IMR-90 (cell line): ENCODE measurements around the gene DMD. TPM values are rescaled to one million over a fixed set of nuclear protein-coding genes. Genes with fewer than 3 reads are reported as not detected.

Source experiments
- ATAC-seq: fragments of 200-7000 bp; cut with Tn5 transposase; 2 replicates; pipeline ENCODE4 v1.9.1; 2020; ENCODE audit warnings: low read depth, mild to moderate bottlenecking, moderate library complexity
- BruUV-seq: library from RNA; stranded (reverse); fragments of 400-500 nt; replicated peaks from 2 replicates; lab custom pipeline; 2021; lab: Mats Ljungman, UMichigan
- CTCF ChIA-PET: fragments of 300-600 bp; formaldehyde crosslinking; extraction: SDS; loops from one replicate; lab custom pipeline; 2021; ENCODE audit warnings: antibody characterized with exemption; lab: Yijun Ruan, JAX
- POLR2A ChIA-PET: fragments of 300-600 bp; sonication (Branson Sonifier 250); formaldehyde crosslinking; loops from one replicate; lab custom pipeline; 2022; ENCODE audit warnings: antibody characterized with exemption; ENCODE audit not compliant: unreplicated experiment; lab: Charles Lee
- DNase-seq: peaks from one replicate; pipeline ENCODE4 v3.0.0; 2013
- H2AFZ ChIP-seq: replicated peaks from 2 replicates; pipeline ENCODE3; 2013; ENCODE audit warnings: low read length, mild to moderate bottlenecking; ENCODE audit not compliant: poor library complexity
- H2AK5ac ChIP-seq: 2 replicates; pipeline ENCODE4 v1.6.1; 2013; ENCODE audit warnings: low read depth, low read length, inconsistent platforms
- H2AK9ac ChIP-seq: replicated peaks from 2 replicates; pipeline ENCODE3; 2013; ENCODE audit warnings: mild to moderate bottlenecking, low read depth, low read length, moderate library complexity; ENCODE audit not compliant: poor library complexity
- H2BK120ac ChIP-seq: 2 replicates; pipeline ENCODE4 v1.6.1; 2013; ENCODE audit warnings: low read depth, low read length, inconsistent platforms
- H2BK15ac ChIP-seq: 3 replicates; pipeline ENCODE4 v1.6.1; 2013; ENCODE audit warnings: low read depth, low read length, inconsistent platforms
- H2BK20ac ChIP-seq: 2 replicates; pipeline ENCODE4 v1.6.1; 2013; ENCODE audit warnings: low read depth, mild to moderate bottlenecking, inconsistent platforms, low read length, moderate library complexity
- H2BK5ac ChIP-seq: 2 replicates; pipeline ENCODE4 v1.6.1; 2013; ENCODE audit warnings: mild to moderate bottlenecking, low read depth, low read length, inconsistent platforms; ENCODE audit not compliant: poor library complexity, severe bottlenecking
- H3K14ac ChIP-seq: replicated peaks from 2 replicates; pipeline ENCODE4 v1.6.1; 2013; ENCODE audit warnings: low read depth, low read length, inconsistent platforms
- H3K18ac ChIP-seq: 2 replicates; pipeline ENCODE4 v1.6.1; 2013; ENCODE audit warnings: low read depth, low read length, control low read depth
- H3K23ac ChIP-seq: 2 replicates; pipeline ENCODE4 v1.6.1; 2013; ENCODE audit warnings: low read depth, low read length, inconsistent platforms
- H3K27ac ChIP-seq: 2 replicates; pipeline ENCODE4 v1.5.1; 2013; ENCODE audit warnings: mild to moderate bottlenecking, control low read depth, low read length; ENCODE audit not compliant: insufficient read depth
- H3K27me3 ChIP-seq: 2 replicates; pipeline ENCODE4 v1.6.1; 2013; ENCODE audit warnings: low read length; ENCODE audit not compliant: control insufficient read depth, insufficient read depth
- H3K36me3 ChIP-seq: 2 replicates; pipeline ENCODE4 v1.6.1; 2013; ENCODE audit warnings: low read length, mixed read lengths; ENCODE audit not compliant: control insufficient read depth, insufficient read depth
- H3K4ac ChIP-seq: 2 replicates; pipeline ENCODE4 v1.6.1; 2013; ENCODE audit warnings: low read depth, low read length, inconsistent platforms
- H3K4me1 ChIP-seq: 2 replicates; pipeline ENCODE4 v1.6.1; 2013; ENCODE audit warnings: low read length, mixed read lengths; ENCODE audit not compliant: control insufficient read depth, insufficient read depth
- H3K4me2 ChIP-seq: 2 replicates; pipeline ENCODE4 v1.6.1; 2013; ENCODE audit warnings: low read depth, mild to moderate bottlenecking, control low read depth, low read length, moderate library complexity
- H3K4me3 ChIP-seq: 2 replicates; pipeline ENCODE4 v1.5.1; 2013; ENCODE audit warnings: low read depth, mild to moderate bottlenecking, control low read depth, low read length, moderate library complexity; ENCODE audit not compliant: insufficient read depth
- H3K56ac ChIP-seq: 2 replicates; pipeline ENCODE4 v1.6.1; 2013; ENCODE audit warnings: low read length, inconsistent platforms; ENCODE audit not compliant: insufficient read depth; ENCODE audit errors: extremely low read depth
- H3K79me1 ChIP-seq, 2 experiments: 2 replicates each; pipeline ENCODE4 v1.6.1; 2013; ENCODE audit warnings: low read length in 2 of 2, inconsistent platforms in 1 of 2, low read depth in 1 of 2
- H3K9ac ChIP-seq: 2 replicates; pipeline ENCODE4 v1.6.1; 2013; ENCODE audit warnings: low read depth, low read length, control low read depth
- H3K9me1 ChIP-seq: 2 replicates; pipeline ENCODE4 v1.6.1; 2013; ENCODE audit warnings: low read length, inconsistent platforms; ENCODE audit not compliant: insufficient read depth
- H3K9me3 ChIP-seq: 2 replicates; pipeline ENCODE4 v1.6.1; 2013; ENCODE audit warnings: low read length; ENCODE audit not compliant: control insufficient read depth, insufficient read depth
- H4K20me1 ChIP-seq: 2 replicates; pipeline ENCODE4 v1.6.1; 2013; ENCODE audit warnings: low read length, inconsistent platforms; ENCODE audit not compliant: insufficient read depth
- H4K5ac ChIP-seq: 2 replicates; pipeline ENCODE4 v1.6.1; 2013; ENCODE audit warnings: mild to moderate bottlenecking, low read depth, low read length, control low read depth
- H4K8ac ChIP-seq, 2 experiments: 2 replicates each; pipeline ENCODE4 v1.6.1; 2013; ENCODE audit warnings: low read depth in 2 of 2, low read length in 2 of 2, control low read depth in 1 of 2, inconsistent platforms in 1 of 2
- H4K91ac ChIP-seq: 2 replicates; pipeline ENCODE4 v1.6.1; 2013; ENCODE audit warnings: low read depth, low read length, inconsistent platforms; ENCODE audit not compliant: insufficient read depth
- FOS ChIP-seq: fragments of 150-350 bp; IDR thresholded peaks from 2 replicates; pipeline ENCODE4 v1.6.1; 2016; ENCODE audit warnings: low read depth, low read length
- RFX5 ChIP-seq: IDR thresholded peaks from 2 replicates; pipeline ENCODE4 v1.8.0; 2012; ENCODE audit warnings: low read depth, mild to moderate bottlenecking, low read length, moderate library complexity
- SMC3 ChIP-seq: fragments of 150-350 bp; IDR thresholded peaks from 2 replicates; pipeline ENCODE4 v1.6.1; 2016; ENCODE audit warnings: low read depth, mild to moderate bottlenecking, antibody characterized with exemption, low read length, moderate library complexity
- USF2 ChIP-seq: fragments of 150-350 bp; IDR thresholded peaks from 2 replicates; pipeline ENCODE4 v1.6.1; 2017; ENCODE audit warnings: mild to moderate bottlenecking, antibody characterized with exemption, low read length, low read depth
- WGBS, 2 experiments: methylation state at CpG; one replicate each; pipeline versions ENCODE4 v1.1.5 to v1.1.7; 2013; ENCODE audit warnings: missing lambda C conversion rate in 2 of 2; ENCODE audit not compliant: insufficient read length in 1 of 2; ENCODE audit errors: extremely low coverage in 2 of 2; 5-methylcytosine and 5-hydroxymethylcytosine counted together
- dilution Hi-C: fragments of 300-500 bp; cut with HindIII; formaldehyde crosslinking; loops from one replicate; pipeline ENCODE4 v1.14.3; 2018; ENCODE audit warnings: low sequenced_read_pairs; ENCODE audit not compliant: unreplicated experiment
- in situ Hi-C: fragments of 300-500 bp; cut with MboI; formaldehyde crosslinking; loops from 3 replicates; pipeline ENCODE4 v1.14.3; 2019; ENCODE audit warnings: low sequenced_read_pairs, inconsistent platforms, mixed read lengths
- intact Hi-C: fragments of 100-400 bp; cut with micrococcal nuclease; formaldehyde crosslinking; loops from 2 replicates; pipeline ENCODE4 v1.10.0; 2022
- polyA plus RNA-seq, 3 experiments: library from polyadenylated mRNA; depleted of rRNA; stranded (reverse); fragments of >200 nt; gene quantifications; 2 replicates each; pipeline ENCODE4 v1.2.3, GENCODE V29; 2012; ENCODE audit warnings: low replicate concordance in 1 of 3
- total RNA-seq: library from RNA; depleted of rRNA; stranded (reverse); fragments of >200 nt; gene quantifications from 2 replicates; pipeline ENCODE4 v1.2.3, GENCODE V29; 2012

The DMD gene
- total and polyA plus RNA-seq, 2 of the 4 experiments (the other 2 are of a cell fraction), result 6.6 to 11.8 TPM

GRCh38 chrX:31663172-31663571 lies 1548.2 kb downstream of the DMD start:
- TF ChIP-seq FOS (no peak), USF2 (no peak), RFX5 (no peak), SMC3 (no peak)
- intact Hi-C loops (no loop called here), in situ Hi-C loops (no loop called here), dilution Hi-C loops (no loop called here)
- Histone ChIP-seq H3K27ac (no peak overlapping the region), H4K8ac (no peak overlapping the region), H4K5ac (no peak overlapping the region), H3K79me1 (no peaks in the 10 kb centered on the region), H3K14ac (no peak overlapping the region), H3K4me3 (no peak overlapping the region), H3K9me1 (no peaks in the 10 kb centered on the region), H2BK120ac (no peak overlapping the region), H4K91ac (no peak overlapping the region), H2AFZ (no peak overlapping the region), H3K4me2 (no peak overlapping the region), H3K4ac (no peak overlapping the region), H3K23ac (no peak overlapping the region), H3K27me3 (no peaks in the 10 kb centered on the region; the same call in 1 of the 2 replicates), H2AK5ac (no peak overlapping the region), H3K18ac (no peak overlapping the region), H2BK20ac (no peak overlapping the region), H3K56ac (no peak overlapping the region), H2AK9ac (no peak overlapping the region), H3K36me3 (no peaks in the 10 kb centered on the region), H4K20me1 (no peaks in the 10 kb centered on the region), H2BK5ac (no peak overlapping the region), H3K4me1 (no peaks in the 10 kb centered on the region), H2BK15ac (no peak overlapping the region), H3K9ac (no peak overlapping the region), H3K9me3 (no peaks in the 10 kb centered on the region)
- WGBS, 2 experiments, result no CpG with 5 or more reads among the region's 6 CpGs
- DNase-seq (no peak), ATAC-seq (no peak)
- CTCF ChIA-PET, result no interaction called here
- BruUV-seq, result no TSS peak
- POLR2A ChIA-PET, result no interaction called here
